K562 (cell line): ENCODE measurements around the gene HACD1. TPM values are rescaled to one million over a fixed set of nuclear protein-coding genes. Genes with fewer than 3 reads are reported as not detected.

ENCODE experiments used
- BDP1 ChIP-seq: IDR thresholded peaks from 3 replicates; pipeline ENCODE4 v1.6.1; 2011; ENCODE audit not compliant: insufficient read length, insufficient read depth
- C11orf30 ChIP-seq: fragments of 450-650 bp; IDR thresholded peaks from 2 replicates; pipeline ENCODE4 v1.6.1; 2016; ENCODE audit warnings: low read depth, mild to moderate bottlenecking
- CAMTA2 ChIP-seq: fragments of 250-450 bp; sonication (Bioruptor Pico); conservative IDR thresholded peaks from 2 replicates; pipeline ENCODE4 v1.5.1; 2022
- CREM ChIP-seq: IDR thresholded peaks from 2 replicates; pipeline ENCODE4 v1.6.1; 2014; ENCODE audit warnings: antibody characterized with exemption, low read depth
- DPF2 ChIP-seq: fragments of 450-650 bp; IDR thresholded peaks from 2 replicates; pipeline ENCODE4 v1.6.1; 2016
- E2F1 ChIP-seq: sonication (generic); formaldehyde crosslinking; IDR thresholded peaks from 2 replicates; pipeline ENCODE4 v1.8.1; 2023; ENCODE audit warnings: mild to moderate bottlenecking, missing genetic modification reagents, moderate library complexity
- E2F5 ChIP-seq: sonication (generic); formaldehyde crosslinking; IDR thresholded peaks from 2 replicates; pipeline ENCODE4 v1.8.0; 2022; ENCODE audit warnings: mild to moderate bottlenecking, missing genetic modification reagents
- FOXP4 ChIP-seq: sonication (generic); formaldehyde crosslinking; IDR thresholded peaks from 2 replicates; pipeline ENCODE4 v1.8.0; 2022; ENCODE audit warnings: mild to moderate bottlenecking, missing genetic modification reagents, borderline replicate concordance
- HINFP ChIP-seq: fragments of 450-650 bp; conservative IDR thresholded peaks from 2 replicates; pipeline ENCODE4 v1.6.1; 2016; ENCODE audit warnings: missing genetic modification characterization, low read depth, mild to moderate bottlenecking, control low read depth, missing compliant biosample characterization
- HSF4 ChIP-seq: fragments of 250-450 bp; sonication (Bioruptor Pico); IDR thresholded peaks from 2 replicates; pipeline ENCODE4 v2.1.2; 2022; ENCODE audit warnings: mild to moderate bottlenecking, moderate library complexity, borderline replicate concordance
- MLLT1 ChIP-seq, 2 experiments: fragments of 450-650 bp; IDR thresholded peaks; 2 replicates each; pipeline ENCODE4 v1.6.1; 2016
- NR2C1 ChIP-seq, 2 experiments: fragments of 450-650 bp; IDR thresholded peaks; 2 replicates each; pipeline ENCODE4 v1.6.1; 2017; ENCODE audit warnings: mild to moderate bottlenecking in 2 of 2, antibody characterized with exemption in 1 of 2, inconsistent platforms in 1 of 2, missing compliant biosample characterization in 1 of 2, missing genetic modification characterization in 1 of 2
- SMAD3 ChIP-seq: fragments of 450-650 bp; formaldehyde crosslinking; conservative IDR thresholded peaks from 2 replicates; pipeline ENCODE4 v1.4.0; 2020; ENCODE audit warnings: mild to moderate bottlenecking
- SMARCA4 ChIP-seq: fragments of 450-650 bp; IDR thresholded peaks from 2 replicates; pipeline ENCODE4 v1.6.1; 2016
- SMARCE1 ChIP-seq: fragments of 450-650 bp; IDR thresholded peaks from 2 replicates; pipeline ENCODE4 v1.7.1; 2016; ENCODE audit warnings: mild to moderate bottlenecking
- XRCC3 ChIP-seq: fragments of 450-650 bp; IDR thresholded peaks from 2 replicates; pipeline ENCODE4 v1.6.1; 2017; ENCODE audit warnings: mild to moderate bottlenecking, moderate library complexity
- ZBTB2 ChIP-seq: fragments of 450-650 bp; IDR thresholded peaks from 2 replicates; pipeline ENCODE4 v1.6.1; 2016; ENCODE audit warnings: antibody characterized with exemption
- ZFX ChIP-seq: sonication (generic); formaldehyde crosslinking; IDR thresholded peaks from 2 replicates; pipeline ENCODE4 v1.8.0; 2022; ENCODE audit warnings: mild to moderate bottlenecking, missing genetic modification reagents, moderate library complexity
- ZNF324 ChIP-seq: fragments of 250-450 bp; sonication (Bioruptor Pico); IDR thresholded peaks from 2 replicates; pipeline ENCODE4 v1.4.0; 2020; ENCODE audit warnings: mild to moderate bottlenecking
- ZNF79 ChIP-seq: fragments of 250-450 bp; sonication (Bioruptor Pico); IDR thresholded peaks from 2 replicates; pipeline ENCODE4 v1.4.0; 2020; ENCODE audit warnings: low read depth, mild to moderate bottlenecking, moderate library complexity
- polyA plus RNA-seq, 8 experiments: library from polyadenylated mRNA; depleted of rRNA in 4 of 8; stranded (reverse) in 5 of 8; unstranded in 3 of 8; fragments of >200 nt; fragmentation: Nextera tagmentation in 2 of 8; fragmentation: Illumina TruSeq in 1 of 8; extraction: Ambion mirVana in 2 of 8; extraction: Trizol in 1 of 8; gene quantifications; 2 replicates each; pipeline versions ENCODE4 v1.2.1 to v1.2.3, GENCODE V29; 2011 to 2014; ENCODE audit warnings: inconsistent platforms in 1 of 8, missing spikeins in 1 of 8
- total RNA-seq, 7 experiments: library from RNA; depleted of rRNA in 6 of 7; stranded (reverse); fragments of >200 nt in 6 of 7; fragmentation: Illumina TruSeq in 2 of 7; extraction: Trizol in 2 of 7; gene quantifications; 2 replicates each; pipeline versions ENCODE4 v1.2.1 to v1.2.3, GENCODE V29; 2011 to 2021; ENCODE audit warnings: low replicate concordance in 1 of 7

Gene HACD1
- total and polyA plus RNA-seq, 9 of the 15 experiments (the other 6 are each of a cell fraction or from before 2014, with no cell fraction given): 0.99 to 4.5 (median 2.4) TPM

GRCh38 chr10:17645621-17646345 lies 28.6 kb upstream of the HACD1 start (continued):
- 0 out of 2 replicates have a peak, but pooled peaks have one; percentile 4 for TF ChIP-seq NR2C1 (IDR thresholded peaks at IDR 0.05)
- no peak for TF ChIP-seq NR2C1 (tag; IDR thresholded peaks at IDR 0.05)
- TF ChIP-seq ZNF79: no peak
- TF ChIP-seq C11orf30: peak; percentile 4; the same call in 1 of the 2 replicates
- TF ChIP-seq MLLT1 (IDR thresholded peaks at IDR 0.05): 0 out of 4 replicates have a peak, but pooled peaks of 1 of the 2 experiments have one; percentile 27
- TF ChIP-seq SMAD3 (CRISPR knock-in tag): no peak
- TF ChIP-seq HINFP (tag): no peak
- TF ChIP-seq CREM: peak; percentile 6; the same call in 1 of the 2 replicates
- peak; percentile 32; the same call in 1 of the 2 replicates for TF ChIP-seq ZFX (CRISPR knock-in tag)
- TF ChIP-seq CAMTA2 (CRISPR knock-in tag): no peak
- TF ChIP-seq E2F5: no peak
- TF ChIP-seq E2F1: no peak
- no peak for TF ChIP-seq HSF4 (CRISPR knock-in tag)
- no peak for TF ChIP-seq XRCC3
- peak; percentile 49 for TF ChIP-seq SMARCA4
- TF ChIP-seq BDP1: no peak
- no peak for TF ChIP-seq ZBTB2
- TF ChIP-seq ZNF324: no peak
- 0 out of 2 replicates have a peak, but pooled peaks have one; percentile 55 for TF ChIP-seq DPF2
- no peak for TF ChIP-seq FOXP4 (CRISPR knock-in tag)
- 0 out of 2 replicates have a peak, but pooled peaks have one; percentile 33 for TF ChIP-seq SMARCE1
